ENCODE results near the gene C9orf78.

Gene C9orf78, protein sequence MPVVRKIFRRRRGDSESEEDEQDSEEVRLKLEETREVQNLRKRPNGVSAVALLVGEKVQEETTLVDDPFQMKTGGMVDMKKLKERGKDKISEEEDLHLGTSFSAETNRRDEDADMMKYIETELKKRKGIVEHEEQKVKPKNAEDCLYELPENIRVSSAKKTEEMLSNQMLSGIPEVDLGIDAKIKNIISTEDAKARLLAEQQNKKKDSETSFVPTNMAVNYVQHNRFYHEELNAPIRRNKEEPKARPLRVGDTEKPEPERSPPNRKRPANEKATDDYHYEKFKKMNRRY

DNA sequence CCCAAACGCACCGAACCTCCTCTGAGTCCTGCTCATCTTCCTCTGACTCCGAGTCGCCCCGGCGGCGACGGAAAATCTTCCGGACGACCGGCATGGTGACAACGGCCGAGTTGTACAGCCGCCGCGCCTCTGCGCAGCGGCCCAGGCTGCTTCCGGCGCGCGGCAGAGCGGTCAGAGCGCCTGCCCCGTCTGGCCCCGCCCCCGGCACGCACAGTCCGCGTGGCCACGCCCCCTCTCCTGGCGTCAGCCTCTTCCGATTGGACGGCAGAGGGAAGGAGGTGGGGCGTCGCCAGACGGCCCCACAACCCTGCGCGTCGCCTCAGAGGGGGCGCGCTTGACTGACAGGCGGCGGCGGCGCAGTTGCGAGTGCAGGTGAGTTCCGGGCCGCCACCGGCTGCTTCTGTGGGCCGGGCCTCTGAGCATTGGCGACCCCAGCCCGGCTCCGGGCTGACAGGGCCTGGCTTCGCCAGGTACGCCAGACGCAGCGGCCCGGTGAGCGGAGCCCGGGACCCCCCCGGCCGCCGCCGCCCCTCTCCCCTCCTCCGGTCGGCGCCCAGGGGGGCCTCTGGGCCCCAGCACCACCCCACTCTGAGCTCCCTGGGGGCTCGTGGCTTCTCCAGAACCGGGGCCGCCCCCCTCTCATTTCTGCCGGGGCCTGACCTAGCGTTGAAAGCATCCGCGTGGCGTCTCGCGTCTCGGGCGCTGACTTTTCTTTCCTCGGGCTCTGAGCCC lies at the start of gene C9orf78, which contains the start of gene USP20:
Gene C9orf78 (minus strand): TSS at position 148 of the 732 bp plus-strand sequence. CDS start 54 bp downstream, at position 94.
Gene USP20 (plus strand): TSS at position 331 of the 732 bp plus-strand sequence. CDS start 17,098 bp downstream, outside the sequence.
- peak; percentile 95 for DNase-seq

DNA sequence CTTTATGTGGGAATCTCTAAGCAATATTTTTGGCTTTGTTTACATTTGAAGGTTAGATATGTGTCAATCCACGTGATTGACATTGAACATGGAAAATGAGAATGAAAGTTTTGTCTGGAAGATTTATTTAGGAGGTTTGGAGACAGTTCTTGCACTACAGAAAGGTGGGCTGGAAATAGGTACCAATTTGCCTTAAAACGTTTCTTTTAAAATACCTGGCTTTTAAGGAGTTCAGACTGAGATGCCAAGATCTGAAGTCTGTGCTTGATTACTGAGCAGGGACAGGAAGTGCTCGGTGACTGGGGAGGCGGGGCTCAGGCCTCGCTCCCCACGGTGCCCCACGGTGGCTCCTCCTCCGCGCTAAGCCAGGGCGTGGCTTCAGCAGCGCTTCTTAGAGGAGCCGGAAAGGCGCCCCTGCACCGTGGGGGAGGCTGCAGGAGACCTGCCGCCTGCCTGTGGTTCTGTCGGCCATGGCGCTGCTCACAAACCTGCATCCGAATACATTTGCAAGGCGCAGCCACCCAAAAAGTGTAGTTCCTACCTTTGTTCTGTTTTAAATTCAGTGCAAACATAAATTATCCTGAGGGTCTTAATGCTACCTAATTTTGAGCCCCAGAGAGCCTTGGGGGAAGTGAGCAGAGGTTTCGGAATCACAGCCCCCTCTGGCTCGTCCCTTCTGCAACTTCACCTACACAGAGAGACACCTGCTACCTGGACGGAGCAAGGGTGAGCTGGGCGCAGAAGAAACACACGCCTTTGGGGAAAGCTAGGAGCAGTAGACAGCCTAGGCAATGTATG lies 49.3 kb upstream of the C9orf78 start:
- peak; percentile 80 for DNase-seq

DNA sequence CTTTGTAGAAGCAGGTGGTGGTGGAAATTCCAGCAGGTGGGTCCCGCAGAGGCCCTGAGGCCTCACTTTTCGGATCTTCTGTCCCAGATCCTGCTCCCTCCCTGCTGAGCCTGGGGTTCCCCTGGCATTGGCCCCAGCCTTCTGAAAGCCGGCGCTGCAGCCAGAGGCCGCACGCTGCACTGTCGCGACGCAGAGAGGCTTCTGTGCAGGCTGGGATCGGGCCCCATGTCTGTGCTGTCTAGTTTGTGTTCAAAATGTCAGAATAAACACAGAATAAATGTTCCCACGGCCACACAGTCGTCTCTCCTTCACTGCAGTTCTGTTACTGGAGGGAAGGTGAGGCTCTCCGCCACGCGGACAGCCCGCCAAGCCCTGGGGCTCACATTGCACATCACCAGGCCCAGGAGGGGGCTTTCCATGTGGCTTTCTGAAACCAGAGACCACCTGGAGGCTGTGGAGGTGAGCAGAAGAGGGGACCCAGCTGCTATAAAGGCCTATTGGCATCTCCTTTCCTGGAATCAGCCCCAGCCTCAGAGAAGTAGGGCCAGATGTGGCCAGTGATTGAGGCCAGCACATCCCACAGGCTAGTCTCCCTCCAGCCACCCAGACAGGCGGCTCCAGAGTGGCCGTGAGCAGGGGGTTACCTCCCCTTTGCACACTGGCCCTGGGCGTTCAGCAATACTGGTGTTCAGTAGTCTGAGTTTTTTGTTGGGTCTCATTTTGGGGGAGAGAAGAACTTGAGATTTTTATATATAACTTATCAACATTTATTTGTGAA lies 46.7 kb upstream of the C9orf78 start:
- DNase-seq = no peak

DNA sequence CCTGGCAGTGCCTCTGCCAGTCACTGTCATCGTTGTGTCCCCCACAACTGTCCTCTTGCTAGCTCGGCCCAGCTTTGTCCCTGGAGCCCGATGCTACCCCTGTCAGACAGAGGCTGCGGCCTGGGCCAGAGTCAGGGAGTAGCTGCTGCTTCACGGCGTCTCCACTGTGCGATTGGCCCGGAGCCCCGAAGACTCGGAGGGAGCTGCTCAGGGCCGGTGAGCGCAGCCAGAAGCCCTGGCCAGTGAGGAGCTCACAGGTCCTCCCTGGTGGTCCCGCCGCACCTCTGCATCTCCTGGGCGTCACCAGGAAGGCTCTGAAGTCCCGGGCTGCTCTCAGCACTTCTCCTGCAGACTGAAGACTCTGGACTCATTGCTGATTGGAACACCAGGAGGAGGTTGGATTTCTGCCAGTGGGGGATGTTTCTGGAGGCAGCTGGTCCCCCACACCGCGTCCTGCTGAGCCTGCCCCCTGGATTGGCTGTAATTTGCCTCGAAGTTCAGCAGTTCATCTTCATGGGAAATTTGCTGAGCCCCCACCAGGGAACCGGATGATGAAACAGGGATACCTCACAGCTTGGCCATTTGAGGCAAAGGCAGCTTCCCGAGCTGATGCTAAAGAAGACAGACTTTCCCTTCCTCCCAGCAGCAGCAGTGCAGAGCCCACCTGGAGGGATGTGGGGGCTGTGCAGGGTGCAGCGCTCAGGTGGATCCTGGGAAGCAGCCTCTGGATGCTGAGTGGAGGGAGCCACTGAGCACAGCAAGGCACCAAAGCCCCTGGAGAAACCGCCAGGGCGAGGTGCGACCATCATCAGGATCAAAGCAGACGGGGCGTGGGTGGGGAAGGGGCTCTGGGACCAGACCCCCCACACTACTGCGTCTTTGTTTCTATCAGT lies 45.8 kb upstream of the C9orf78 start:
- no peak for DNase-seq

DNA sequence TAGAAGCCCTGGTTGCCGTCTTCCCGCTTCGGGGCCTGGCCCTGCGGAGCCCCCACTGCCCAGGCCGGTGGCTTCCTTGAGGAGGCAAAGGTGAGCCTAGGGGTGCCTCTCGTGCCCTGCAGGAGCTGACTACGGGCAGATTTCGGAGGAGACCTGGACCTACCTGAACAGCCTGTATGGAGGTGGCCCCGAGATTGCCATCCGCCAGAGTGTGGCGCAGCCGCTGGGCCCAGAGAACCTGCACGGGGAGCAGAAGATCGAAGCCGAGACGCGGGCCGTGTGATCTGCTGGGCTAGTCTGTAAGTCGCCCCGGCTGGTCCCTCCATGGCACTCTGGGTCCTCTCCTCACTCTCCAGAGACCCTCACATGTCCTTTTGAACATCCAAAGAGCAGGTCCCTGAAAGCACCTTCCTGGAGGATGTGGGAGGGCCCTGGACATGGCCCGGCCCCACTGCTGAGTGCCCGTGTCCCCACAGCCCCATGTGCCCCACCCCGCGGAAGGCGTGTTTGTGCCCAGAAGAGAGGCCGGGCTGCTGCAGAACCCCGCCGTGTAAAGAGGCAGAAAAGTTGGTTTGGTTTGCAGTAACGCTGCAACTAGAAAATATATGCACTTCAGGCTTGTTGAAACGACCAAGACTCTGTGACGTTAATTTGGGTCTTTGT lies 45.0 kb upstream of the C9orf78 start:
- DNase-seq = no peak

DNA sequence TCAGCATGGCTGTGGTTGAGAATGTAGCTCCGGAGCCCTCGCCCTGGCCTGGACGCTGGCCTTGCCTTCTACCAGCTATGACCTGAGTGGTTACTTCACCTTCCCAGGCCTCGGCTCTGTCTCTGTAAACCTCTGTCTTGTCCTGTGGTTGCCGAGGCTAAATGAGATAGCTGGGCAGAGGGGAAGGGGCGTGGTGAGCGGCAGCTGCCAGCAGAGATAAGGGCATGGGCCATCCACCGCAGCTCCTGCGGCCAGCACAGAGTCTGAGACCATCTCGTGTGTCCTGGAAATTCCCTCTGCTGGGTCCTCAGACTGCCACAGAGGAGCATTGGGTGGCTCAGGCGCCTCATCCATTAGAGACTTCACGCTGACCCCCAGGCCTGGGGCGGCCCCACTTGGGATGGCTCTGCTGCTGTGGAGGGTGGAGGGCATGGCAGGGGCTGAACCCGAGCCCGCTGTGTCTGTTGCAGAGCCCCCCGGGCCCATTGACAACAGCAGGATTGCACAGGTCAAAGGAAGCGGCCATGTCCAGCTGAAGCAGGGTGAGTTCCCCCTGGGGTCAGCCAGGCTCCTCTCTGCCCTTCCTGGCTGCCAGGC lies 44.1 kb upstream of the C9orf78 start:
- DNase-seq = no peak

DNA sequence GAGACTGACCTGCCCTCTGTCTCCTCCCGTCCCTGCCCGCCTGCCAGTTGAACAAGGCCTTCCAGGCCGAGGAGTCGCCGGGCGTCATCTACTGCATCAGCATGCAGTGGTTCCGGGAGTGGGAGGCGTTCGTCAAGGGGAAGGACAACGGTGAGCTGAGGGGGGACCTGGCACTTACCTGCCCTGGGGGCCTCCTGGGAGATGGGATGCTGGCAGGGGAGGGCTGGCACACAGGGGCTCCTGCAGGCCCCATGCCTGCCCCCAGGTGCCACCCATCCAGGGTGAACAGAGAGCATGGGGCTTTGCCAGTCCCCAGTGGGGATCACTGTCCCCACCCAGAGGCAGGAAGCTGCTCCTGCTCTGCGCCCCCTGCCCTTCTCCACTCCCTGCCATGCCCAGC lies 43.2 kb upstream of the C9orf78 start:
- no peak for DNase-seq

DNA sequence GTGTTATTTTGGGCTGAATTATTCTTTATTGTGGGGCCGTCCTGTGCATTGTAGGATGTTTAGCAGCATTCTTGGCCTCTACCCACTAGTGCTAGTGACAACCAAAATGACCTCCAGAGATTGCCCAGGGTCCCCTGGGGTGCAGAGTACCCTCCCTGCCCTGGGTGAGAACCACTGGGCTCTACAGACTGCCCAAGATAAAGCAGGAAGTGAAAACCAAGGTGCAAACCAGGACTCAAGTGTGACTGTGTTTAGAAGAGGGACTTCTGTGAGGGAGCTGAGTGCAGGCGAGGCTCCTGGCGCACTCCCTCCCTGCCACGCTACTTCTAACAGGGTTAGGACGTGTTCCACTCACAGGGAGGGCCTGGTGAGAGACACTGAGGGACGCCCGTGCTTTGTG lies 41.7 kb upstream of the C9orf78 start:
- no peak for DNase-seq

DNA sequence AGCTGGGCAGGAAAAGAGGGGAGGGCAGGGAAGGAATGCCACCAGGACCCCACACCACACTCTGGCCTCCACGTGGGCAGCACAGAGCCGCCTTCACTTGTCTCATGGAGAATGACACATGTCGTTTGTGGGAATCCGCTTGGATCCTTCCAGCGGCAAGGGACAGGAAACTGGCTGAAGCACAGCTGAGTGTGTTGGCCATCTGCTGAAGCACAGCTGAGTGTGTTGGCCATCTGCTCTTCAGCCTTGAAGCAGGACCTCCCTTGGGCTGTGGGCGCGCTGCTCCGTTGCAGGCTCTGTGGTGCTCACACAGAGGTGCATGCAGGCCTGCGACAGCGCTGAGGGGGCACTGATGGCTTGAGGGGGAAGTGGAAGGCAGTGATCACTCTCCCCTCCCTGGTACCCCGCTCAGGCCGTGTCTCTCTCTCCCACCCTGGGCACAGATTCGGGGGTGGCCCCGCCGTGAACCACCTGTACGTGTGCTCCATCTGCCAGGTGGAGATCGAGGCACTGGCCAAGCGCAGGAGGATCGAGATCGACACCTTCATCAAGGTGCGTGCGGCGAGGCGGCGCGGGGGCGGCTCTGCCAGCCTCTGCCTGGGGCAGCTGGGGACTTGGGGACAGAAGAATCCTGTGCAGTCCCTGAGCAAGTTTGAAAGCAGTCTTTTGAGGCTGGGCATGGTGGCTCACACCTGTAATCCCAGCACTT lies 40.8 kb upstream of the C9orf78 start:
- DNase-seq = no peak

DNA sequence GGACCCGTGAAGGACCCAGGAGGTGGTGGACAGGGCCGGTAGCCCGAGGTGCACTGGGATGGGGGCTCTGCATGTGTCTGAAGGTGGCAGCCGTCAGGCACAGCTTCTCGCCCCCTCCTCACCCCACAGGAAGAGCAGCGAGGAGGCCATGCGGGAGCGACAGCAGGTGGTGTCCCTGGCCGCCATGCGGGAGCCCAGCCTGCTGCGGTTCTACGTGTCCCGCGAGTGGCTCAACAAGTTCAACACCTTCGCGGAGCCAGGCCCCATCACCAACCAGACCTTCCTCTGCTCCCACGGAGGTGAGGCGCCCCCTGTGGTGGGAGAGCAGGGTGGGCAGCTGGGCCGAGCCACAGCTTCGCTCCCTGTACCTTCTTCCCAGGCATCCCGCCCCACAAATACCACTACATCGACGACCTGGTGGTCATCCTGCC lies 40.1 kb upstream of the C9orf78 start:
- DNase-seq = no peak

DNA sequence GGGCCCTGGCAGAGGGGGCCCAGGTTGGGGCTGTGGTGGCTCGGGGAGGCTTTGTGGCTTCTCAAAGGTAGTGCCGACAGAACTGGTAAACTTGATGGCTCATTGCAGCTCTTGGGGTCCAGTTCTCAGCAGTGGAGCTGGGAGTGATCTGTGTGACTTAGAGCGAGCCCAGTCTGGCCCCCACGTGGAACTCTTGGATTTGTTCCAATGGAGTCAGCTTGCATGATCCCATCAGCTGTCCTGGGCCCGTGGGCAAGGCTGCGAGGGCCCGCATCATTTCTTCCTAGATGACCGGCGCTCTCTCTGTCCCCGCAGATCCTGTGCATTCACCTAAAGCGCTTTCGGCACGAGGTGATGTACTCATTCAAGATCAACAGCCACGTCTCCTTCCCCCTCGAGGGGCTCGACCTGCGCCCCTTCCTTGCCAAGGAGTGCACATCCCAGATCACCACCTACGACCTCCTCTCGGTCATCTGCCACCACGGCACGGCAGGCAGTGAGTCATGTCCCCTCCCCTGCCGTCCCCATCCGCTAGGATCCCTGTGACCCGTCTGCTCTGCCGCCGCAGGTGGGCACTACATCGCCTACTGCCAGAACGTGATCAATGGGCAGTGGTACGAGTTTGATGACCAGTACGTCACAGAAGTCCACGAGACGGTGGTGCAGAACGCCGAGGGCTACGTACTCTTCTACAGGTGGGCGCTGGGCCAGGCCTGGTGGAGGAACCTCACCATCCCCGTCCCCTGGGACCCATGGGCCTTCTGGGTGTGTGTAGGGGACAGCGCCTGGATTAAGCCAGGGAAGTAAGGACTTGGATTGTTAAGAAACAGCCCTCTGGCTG lies 39.4 kb upstream of the C9orf78 start:
- DNase-seq = no peak

DNA sequence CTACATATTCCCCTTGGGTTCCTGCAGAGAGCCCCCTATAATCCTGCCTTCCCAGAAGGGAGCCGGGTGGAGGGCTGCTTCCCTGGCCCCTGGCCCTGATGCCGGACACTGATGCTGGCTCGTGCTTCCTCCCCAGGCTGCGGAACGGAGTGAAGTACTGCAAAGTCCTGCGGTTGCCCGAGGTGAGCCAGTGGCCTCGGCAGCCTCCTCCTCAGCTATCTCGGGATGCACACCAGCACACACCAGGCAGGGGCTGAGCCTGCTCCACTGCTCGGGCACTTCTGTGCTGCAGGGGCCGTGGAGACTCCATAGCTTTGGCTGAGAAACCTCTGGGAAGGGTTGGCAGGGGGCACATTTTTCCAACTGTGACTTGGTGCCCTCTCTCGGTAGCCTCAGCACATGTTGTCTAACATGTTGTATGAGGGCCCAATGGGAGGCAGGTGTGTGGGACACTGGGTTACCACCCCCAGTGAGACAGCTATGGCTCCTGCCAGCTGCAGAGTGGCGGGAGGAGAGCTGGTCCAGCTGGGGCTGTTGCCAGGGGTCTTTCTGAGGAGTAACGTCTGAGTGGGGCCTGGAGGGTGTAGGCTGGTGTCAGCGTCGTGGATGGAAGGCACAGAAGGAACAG lies 38.6 kb upstream of the C9orf78 start:
- no peak for DNase-seq

DNA sequence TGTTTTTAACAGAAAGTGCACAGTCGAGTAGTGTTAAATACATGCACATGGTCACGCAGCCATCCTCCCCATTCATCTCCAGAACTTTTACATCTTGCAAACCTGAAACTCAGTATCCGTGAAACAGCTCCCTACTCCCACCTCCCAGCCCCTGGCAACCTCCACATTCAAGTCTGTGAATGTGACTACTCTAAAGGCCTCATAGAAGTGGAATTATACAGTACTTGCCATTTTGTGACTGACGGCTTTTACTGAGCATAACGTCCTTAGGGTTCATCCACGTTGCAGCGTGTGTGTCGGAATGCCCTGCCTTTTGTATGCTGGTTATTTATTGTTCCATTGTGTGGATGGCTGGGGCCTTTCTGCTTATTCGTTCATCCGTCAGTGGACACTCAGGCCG lies 36.0 kb upstream of the C9orf78 start:
- DNase-seq = no peak

DNA sequence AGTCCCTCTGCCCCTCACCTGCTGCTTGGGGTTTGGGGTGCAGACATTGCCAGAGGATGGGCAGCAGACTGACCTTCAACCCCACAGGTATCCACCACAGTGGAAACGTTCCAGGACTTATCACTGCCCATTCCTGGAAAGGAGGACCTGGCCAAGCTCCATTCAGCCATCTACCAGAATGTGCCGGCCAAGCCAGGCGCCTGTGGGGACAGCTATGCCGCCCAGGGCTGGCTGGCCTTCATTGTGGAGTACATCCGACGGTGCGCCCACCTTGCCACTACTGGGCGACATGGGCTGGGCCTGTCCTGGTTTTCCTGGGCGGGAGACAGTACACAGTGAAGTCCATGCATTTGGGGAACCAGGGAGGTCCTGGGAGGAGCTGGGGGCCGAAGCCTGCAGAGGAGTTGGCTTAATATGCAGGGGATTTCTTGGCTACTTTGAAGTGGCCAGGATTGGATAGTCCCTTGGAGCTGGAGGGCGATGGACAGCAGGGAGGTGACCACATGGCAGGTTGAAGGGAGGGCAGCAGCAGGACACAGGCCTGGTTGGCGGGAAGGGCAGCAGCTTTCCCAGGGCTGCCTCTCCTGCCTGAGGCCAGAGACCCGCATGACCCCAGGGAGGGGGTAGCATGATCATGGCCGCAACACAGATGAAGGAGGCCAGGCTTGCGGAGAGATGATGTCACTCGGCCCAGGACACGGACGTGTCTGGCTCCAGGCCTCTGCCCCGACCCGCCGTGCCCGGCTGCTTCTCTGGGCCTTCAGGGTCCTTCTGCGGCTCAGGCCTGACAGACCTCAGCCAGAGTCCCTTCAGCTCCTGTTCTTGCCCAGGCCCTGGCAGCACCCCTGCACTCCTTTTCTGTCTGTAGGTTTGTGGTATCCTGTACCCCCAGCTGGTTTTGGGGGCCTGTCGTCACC lies 34.8 kb upstream of the C9orf78 start:
- DNase-seq = no peak

DNA sequence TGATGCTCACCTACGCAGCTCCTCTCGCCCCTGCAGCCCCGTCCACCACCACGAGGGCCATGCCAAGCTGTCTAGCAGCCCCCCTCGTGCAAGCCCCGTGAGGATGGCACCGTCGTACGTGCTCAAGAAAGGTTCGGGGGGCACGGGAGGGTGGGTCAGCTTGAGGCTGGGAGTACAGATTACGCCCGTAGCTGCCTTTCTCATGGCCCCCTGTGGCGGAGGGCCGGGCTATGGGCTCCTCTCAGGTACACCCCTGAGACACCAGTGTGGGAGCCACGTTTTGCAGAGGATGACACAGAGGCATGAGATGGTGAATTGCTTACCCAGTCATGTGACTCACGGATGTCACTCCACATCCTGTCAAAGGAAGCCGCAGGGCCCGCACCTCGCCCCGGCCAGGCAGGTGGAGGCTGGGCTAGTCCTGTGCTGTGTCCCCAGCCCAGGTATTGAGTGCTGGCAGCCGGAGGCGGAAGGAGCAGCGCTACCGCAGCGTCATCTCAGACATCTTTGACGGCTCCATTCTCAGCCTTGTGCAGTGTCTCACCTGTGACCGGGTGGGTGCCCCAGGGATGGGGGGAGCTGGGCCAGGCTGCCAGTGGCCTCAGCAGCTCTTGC lies 33.9 kb upstream of the C9orf78 start:
- no peak for DNase-seq

DNA sequence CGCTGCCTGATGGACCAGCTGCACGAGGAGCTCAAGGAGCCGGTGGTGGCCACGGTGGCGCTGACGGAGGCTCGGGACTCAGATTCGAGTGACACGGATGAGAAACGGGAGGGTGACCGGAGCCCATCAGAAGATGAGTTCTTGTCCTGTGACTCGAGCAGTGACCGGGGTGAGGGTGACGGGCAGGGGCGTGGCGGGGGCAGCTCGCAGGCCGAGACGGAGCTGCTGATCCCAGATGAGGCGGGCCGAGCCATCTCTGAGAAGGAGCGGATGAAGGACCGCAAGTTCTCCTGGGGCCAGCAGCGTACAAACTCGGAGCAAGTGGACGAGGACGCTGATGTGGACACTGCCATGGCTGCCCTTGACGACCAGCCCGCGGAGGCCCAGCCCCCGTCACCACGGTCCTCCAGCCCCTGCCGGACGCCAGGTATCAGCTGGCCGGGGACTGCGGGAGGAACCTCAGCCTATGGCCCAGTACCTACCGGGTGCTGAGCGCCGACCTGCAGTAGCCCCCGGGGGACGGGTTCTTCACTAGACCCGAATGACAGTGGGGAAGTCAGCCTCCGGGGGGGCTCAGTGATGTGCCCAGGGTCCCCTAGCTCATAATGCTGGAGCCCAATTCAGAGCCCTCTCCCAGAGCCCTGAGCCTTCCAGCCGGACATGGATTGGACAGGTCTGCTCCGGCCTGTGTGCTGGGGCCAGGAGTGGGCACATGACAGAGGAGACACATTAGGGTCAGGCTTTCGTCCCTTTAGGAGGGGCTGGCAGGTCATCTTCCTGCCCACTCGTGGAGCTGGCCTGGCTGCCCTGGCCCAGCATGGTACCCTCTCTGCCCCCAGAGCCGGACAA lies 33.2 kb upstream of the C9orf78 start:
- DNase-seq = no peak

Measured in NCI-H1105 treated with DMSO at 0.1 percent for 48 hours (cell line).